HepG2 (cell line): Measurements from ENCODE around the gene PPP1R8. TPM values are rescaled to one million over a fixed set of nuclear protein-coding genes. Genes with fewer than 3 reads are reported as not detected.

ENCODE experiments used
- BORCS8-MEF2B ChIP-seq: sonication (generic); formaldehyde crosslinking; IDR thresholded peaks from 2 replicates; pipeline ENCODE4 v1.8.0; 2022; ENCODE audit warnings: mild to moderate bottlenecking, missing genetic modification reagents
- CEBPG ChIP-seq: IDR thresholded peaks from 2 replicates; pipeline ENCODE4 v1.6.1; 2016
- UBTF ChIP-seq: sonication (generic); formaldehyde crosslinking; IDR thresholded peaks from 2 replicates; pipeline ENCODE4 v1.4.0; 2020; ENCODE audit warnings: mild to moderate bottlenecking, missing genetic modification reagents
- ZBTB4 ChIP-seq: sonication (generic); formaldehyde crosslinking; IDR thresholded peaks from 2 replicates; pipeline ENCODE4 v1.4.0; 2020; ENCODE audit warnings: missing genetic modification reagents, mild to moderate bottlenecking, borderline replicate concordance
- ZBTB43 ChIP-seq: sonication (generic); formaldehyde crosslinking; conservative IDR thresholded peaks from 2 replicates; pipeline ENCODE4 v1.4.0; 2020; ENCODE audit warnings: missing genetic modification reagents
- ZBTB7B ChIP-seq: sonication (generic); formaldehyde crosslinking; IDR thresholded peaks from 2 replicates; pipeline ENCODE4 v1.4.0; 2020; ENCODE audit warnings: missing genetic modification reagents
- ZFX ChIP-seq: sonication (generic); formaldehyde crosslinking; IDR thresholded peaks from 2 replicates; pipeline ENCODE4 v1.4.0; 2020; ENCODE audit warnings: mild to moderate bottlenecking, low read depth, missing genetic modification reagents, moderate library complexity
- ZNF160 ChIP-seq: sonication (generic); formaldehyde crosslinking; IDR thresholded peaks from 2 replicates; pipeline ENCODE4 v1.8.0; 2022; ENCODE audit warnings: mild to moderate bottlenecking, inconsistent platforms, missing genetic modification reagents
- ZNF232 ChIP-seq: sonication (generic); formaldehyde crosslinking; IDR thresholded peaks from 2 replicates; pipeline ENCODE4 v1.4.0; 2020; ENCODE audit warnings: missing genetic modification reagents, borderline replicate concordance
- ZNF30 ChIP-seq: sonication (generic); formaldehyde crosslinking; IDR thresholded peaks from 2 replicates; pipeline ENCODE4 v1.5.0; 2020; ENCODE audit warnings: mild to moderate bottlenecking, missing genetic modification reagents
- ZNF350 ChIP-seq: sonication (generic); formaldehyde crosslinking; IDR thresholded peaks from 2 replicates; pipeline ENCODE4 v1.4.0; 2020; ENCODE audit warnings: mild to moderate bottlenecking, low read depth, missing genetic modification reagents, borderline replicate concordance
- ZNF691 ChIP-seq: sonication (generic); formaldehyde crosslinking; IDR thresholded peaks from 2 replicates; pipeline ENCODE4 v1.4.0; 2020; ENCODE audit warnings: missing genetic modification reagents, low read depth, mild to moderate bottlenecking, borderline replicate concordance
- ZNF816 ChIP-seq: sonication (generic); formaldehyde crosslinking; IDR thresholded peaks from 2 replicates; pipeline ENCODE4 v1.8.0; 2022; ENCODE audit warnings: missing genetic modification reagents, mild to moderate bottlenecking, borderline replicate concordance
- ZZZ3 ChIP-seq: sonication (generic); formaldehyde crosslinking; IDR thresholded peaks from 2 replicates; pipeline ENCODE4 v1.4.0; 2020; ENCODE audit warnings: missing genetic modification reagents, mild to moderate bottlenecking, borderline replicate concordance
- polyA plus RNA-seq, 8 experiments: library from polyadenylated mRNA; depleted of rRNA in 3 of 8; stranded (reverse) in 7 of 8; unstranded in 1 of 8; fragments of >200 nt; fragmentation: Illumina TruSeq in 4 of 8; extraction: Trizol in 4 of 8; gene quantifications; 2 replicates each; pipeline versions ENCODE4 v1.2.1 to v1.2.3, GENCODE V29; 2011 to 2016; ENCODE audit warnings: low read depth in 4 of 8, missing spikeins in 1 of 8, mixed read lengths in 1 of 8; ENCODE audit not compliant: insufficient read depth in 1 of 8
- total RNA-seq, 5 experiments: library from RNA; depleted of rRNA; stranded (reverse); fragments of >200 nt; fragmentation: Illumina TruSeq; extraction: Trizol; gene quantifications; 2 replicates each; pipeline ENCODE4 v1.2.3, GENCODE V29; 2016; ENCODE audit warnings: low read depth in 1 of 5
- TF ChIP-seq, protein P1 (sequence below): sonication (generic); formaldehyde crosslinking; IDR thresholded peaks from 2 replicates; pipeline ENCODE4 v1.4.0; 2020; ENCODE audit warnings: mild to moderate bottlenecking, low read depth, missing genetic modification reagents

Gene PPP1R8
- total and polyA plus RNA-seq, 2 of the 13 experiments (the other 11 are each of a cell fraction or from before 2014, with no cell fraction given), result 38.3 to 62.2 TPM

DNA sequence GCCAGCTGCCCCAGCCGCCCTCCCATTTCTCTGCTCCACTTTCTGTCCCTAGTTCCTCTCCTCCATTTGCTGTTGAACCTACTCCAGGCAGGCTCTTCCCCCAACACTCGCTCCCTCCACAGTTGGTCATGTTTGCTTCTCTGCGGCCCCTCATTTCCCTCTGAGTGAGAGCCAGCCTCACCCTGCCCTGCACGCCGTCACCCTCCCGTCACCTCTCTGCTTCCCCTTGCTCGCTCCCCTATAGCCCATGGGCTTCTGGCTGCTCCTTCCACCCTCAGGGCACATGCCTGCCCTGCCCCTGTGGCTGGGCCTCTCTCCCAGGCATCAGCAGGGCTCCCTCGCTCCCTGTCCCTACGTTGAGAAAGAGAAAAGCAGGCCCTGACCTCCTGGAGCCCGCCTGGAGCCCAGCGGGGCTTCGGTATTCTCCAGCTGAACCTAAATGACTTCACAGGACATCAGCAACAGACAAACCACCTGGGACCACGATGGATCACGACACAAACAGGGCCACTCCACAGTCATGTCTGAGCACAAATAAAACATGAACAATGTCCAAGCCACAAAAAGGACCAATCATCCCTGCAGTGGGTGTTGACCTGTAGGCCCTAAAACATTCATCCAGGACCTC, 28.5 kb downstream of the PPP1R8 start (continued):
- TF ChIP-seq ZBTB4 (CRISPR knock-in tag) (no peak), ZNF30 (CRISPR knock-in tag) (no peak), ZNF816 (CRISPR knock-in tag) (no peak), ZNF160 (no peak), UBTF (CRISPR knock-in tag) (peak; percentile 48; the same call in 1 of the 2 replicates), BORCS8-MEF2B (CRISPR knock-in tag) (0 out of 2 replicates have a peak, but pooled peaks have one; percentile 29), ZNF350 (CRISPR knock-in tag) (peak; percentile 20; the same call in 1 of the 2 replicates), ZFX (CRISPR knock-in tag) (peak; percentile 50; the same call in 1 of the 2 replicates), ZBTB43 (no peak), ZZZ3 (CRISPR knock-in tag) (no peak), ZNF232 (CRISPR knock-in tag) (no peak), CEBPG (no peak), ZBTB7B (CRISPR knock-in tag) (no peak), ZNF691 (no peak)
- TF ChIP-seq, protein P1, sequence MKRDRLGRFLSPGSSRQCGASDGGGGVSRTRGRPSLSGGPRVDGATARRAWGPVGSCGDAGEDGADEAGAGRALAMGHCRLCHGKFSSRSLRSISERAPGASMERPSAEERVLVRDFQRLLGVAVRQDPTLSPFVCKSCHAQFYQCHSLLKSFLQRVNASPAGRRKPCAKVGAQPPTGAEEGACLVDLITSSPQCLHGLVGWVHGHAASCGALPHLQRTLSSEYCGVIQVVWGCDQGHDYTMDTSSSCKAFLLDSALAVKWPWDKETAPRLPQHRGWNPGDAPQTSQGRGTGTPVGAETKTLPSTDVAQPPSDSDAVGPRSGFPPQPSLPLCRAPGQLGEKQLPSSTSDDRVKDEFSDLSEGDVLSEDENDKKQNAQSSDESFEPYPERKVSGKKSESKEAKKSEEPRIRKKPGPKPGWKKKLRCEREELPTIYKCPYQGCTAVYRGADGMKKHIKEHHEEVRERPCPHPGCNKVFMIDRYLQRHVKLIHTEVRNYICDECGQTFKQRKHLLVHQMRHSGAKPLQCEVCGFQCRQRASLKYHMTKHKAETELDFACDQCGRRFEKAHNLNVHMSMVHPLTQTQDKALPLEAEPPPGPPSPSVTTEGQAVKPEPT (CRISPR knock-in tag), result peak; percentile 46; the same call in 1 of the 2 replicates
